GM23248 (cell line): ENCODE data around the gene AFMID.

Source experiments
- EZH2 ChIP-seq: fragments of 200-600 bp; sonication (generic); IDR thresholded peaks from 2 replicates; pipeline ENCODE4 v1.6.1; 2018; ENCODE audit warnings: antibody characterized with exemption, mild to moderate bottlenecking; ENCODE audit not compliant: insufficient read depth, poor library complexity, severe bottlenecking
- EZH2phosphoT487 ChIP-seq: fragments of 200-600 bp; sonication (generic); IDR thresholded peaks from 2 replicates; pipeline ENCODE4 v1.6.1; 2018; ENCODE audit warnings: antibody characterized with exemption, moderate library complexity, mild to moderate bottlenecking, low read depth; ENCODE audit not compliant: insufficient read depth

DNA sequence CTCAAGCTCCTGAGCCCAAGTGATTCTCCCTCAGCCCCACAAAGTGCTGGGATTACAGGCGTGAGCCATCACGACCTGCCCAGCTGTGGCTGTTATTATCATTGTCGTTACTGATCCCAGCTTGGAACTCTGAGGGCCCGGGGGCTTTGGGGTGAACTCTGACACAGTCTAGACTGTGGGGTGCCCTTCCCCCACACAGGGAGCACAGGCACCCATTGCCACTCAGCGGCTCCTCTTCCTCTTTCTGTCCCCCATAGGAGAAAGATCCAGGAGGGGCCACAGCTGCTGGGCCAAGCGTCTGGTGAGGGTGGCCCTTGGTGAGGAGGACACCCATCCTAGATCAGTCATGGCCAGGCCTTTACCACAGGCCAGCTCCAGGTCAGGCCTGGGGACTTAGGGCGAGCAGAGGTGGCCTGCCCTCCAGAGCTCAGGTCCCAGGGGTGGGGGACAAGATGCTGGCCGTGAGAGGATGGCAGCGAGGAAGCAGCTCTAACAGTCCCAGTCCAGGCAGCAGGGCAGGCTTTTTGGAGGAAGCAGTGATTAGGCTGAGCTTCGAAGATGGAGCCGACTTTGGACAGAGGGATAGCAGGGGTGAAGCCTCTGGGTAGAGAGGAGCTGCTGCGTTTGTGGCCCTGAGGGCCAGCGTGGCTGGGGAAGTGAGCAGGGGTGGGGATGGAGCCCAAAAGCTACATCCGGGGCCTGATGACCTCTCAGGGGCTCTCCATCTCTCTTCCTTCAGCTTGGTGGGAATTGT is 69.0 kb downstream of the AFMID start:
- TF ChIP-seq EZH2 (no peak), EZH2phosphoT487 (no peak)
